GM13977 (cell line): ENCODE measurements around the gene CFAP20.
"Not testable (repeated sequence)": the region's sequence is repeated elsewhere in the genome, so short reads cannot be mapped to it uniquely, and the experiment has no call there.

ENCODE experiments used
- DNase-seq: peaks from one replicate; pipeline ENCODE4 v3.0.0; 2012; ENCODE audit warnings: low spot score
- CTCF ChIP-seq: IDR thresholded peaks from 2 replicates; pipeline ENCODE4 v1.5.1; 2012; ENCODE audit warnings: mild to moderate bottlenecking, control low read depth; ENCODE audit not compliant: insufficient read depth; ENCODE audit errors: extremely low read depth, missing control alignments
- in situ Hi-C: fragments of 300-500 bp; cut with MboI; formaldehyde crosslinking; loops from one replicate; pipeline ENCODE4 v1.12.0; 2022; ENCODE audit warnings: low sequenced_read_pairs, low pct_unique_long_range_greater_than_20kb, mixed read lengths, inconsistent platforms; ENCODE audit not compliant: unreplicated experiment

CFAP20 gene

GRCh38 chr16:58076514-58076913, 52.7 kb downstream of the CFAP20 start:
- in situ Hi-C loops: no loop called here
- TF ChIP-seq CTCF: no peak
- DNase-seq: no peak

GRCh38 chr16:58074657-58075056, 54.5 kb downstream of the CFAP20 start:
- in situ Hi-C loops: no loop called here
- no peak for DNase-seq
- TF ChIP-seq CTCF: no peak

- DNase-seq, in situ Hi-C loops: not testable (repeated sequence)
Measured at GRCh38 chr16:58073086-58073485, 56.1 kb downstream of the CFAP20 start.

GRCh38 chr16:58072134-58072533, 57.0 kb downstream of the CFAP20 start:
- DNase-seq, in situ Hi-C loops: not testable (repeated sequence)

GRCh38 chr16:58070585-58070984, 58.6 kb downstream of the CFAP20 start:
- TF ChIP-seq CTCF: no peak
- in situ Hi-C loops: no loop called here
- DNase-seq: no peak
